ENCODE data around the gene EFHD2.

DNA sequence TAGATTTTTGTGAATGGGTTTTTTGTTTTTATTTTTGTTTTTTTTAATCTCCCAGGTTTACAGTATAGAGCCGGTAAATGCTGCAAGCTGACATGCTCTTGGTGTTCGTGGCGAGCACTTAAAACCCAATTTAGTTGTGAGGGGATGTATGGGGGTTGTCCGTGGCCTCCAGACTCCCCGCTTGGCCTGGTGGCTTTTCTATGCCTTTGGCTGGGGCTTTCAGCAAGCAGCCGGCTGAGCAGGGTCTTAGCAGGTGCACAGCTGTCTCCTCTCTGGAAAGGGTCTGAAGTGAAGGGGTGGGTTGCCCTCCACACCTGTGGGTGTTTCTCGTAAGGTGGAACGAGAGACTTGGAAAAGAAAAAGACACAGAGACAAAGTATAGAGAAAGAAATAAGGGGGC lies 31.0 kb upstream of the EFHD2 start:
- TF ChIP-seq, protein P1, sequence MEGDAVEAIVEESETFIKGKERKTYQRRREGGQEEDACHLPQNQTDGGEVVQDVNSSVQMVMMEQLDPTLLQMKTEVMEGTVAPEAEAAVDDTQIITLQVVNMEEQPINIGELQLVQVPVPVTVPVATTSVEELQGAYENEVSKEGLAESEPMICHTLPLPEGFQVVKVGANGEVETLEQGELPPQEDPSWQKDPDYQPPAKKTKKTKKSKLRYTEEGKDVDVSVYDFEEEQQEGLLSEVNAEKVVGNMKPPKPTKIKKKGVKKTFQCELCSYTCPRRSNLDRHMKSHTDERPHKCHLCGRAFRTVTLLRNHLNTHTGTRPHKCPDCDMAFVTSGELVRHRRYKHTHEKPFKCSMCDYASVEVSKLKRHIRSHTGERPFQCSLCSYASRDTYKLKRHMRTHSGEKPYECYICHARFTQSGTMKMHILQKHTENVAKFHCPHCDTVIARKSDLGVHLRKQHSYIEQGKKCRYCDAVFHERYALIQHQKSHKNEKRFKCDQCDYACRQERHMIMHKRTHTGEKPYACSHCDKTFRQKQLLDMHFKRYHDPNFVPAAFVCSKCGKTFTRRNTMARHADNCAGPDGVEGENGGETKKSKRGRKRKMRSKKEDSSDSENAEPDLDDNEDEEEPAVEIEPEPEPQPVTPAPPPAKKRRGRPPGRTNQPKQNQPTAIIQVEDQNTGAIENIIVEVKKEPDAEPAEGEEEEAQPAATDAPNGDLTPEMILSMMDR (IDR thresholded peaks at IDR 0.05 in 2 of 3, conservative IDR thresholded peaks at IDR 0.05 in 1 of 3; ENCODE audit: borderline replicate concordance in 1 of 3, insufficient read depth in 1 of 3, low read depth in 2 of 3, low read length in 2 of 3), result no peak
- TF ChIP-seq POLR2AphosphoS5 (IDR thresholded peaks at IDR 0.05; ENCODE audit: low read depth, low read length) (no peak), SP1 (IDR thresholded peaks at IDR 0.05; ENCODE audit: low read depth) (no peak), POLR2A (IDR thresholded peaks at IDR 0.05; ENCODE audit: borderline replicate concordance, extremely low read depth, insufficient read depth, insufficient read length) (no peak)
- TF ChIP-seq, protein P2, sequence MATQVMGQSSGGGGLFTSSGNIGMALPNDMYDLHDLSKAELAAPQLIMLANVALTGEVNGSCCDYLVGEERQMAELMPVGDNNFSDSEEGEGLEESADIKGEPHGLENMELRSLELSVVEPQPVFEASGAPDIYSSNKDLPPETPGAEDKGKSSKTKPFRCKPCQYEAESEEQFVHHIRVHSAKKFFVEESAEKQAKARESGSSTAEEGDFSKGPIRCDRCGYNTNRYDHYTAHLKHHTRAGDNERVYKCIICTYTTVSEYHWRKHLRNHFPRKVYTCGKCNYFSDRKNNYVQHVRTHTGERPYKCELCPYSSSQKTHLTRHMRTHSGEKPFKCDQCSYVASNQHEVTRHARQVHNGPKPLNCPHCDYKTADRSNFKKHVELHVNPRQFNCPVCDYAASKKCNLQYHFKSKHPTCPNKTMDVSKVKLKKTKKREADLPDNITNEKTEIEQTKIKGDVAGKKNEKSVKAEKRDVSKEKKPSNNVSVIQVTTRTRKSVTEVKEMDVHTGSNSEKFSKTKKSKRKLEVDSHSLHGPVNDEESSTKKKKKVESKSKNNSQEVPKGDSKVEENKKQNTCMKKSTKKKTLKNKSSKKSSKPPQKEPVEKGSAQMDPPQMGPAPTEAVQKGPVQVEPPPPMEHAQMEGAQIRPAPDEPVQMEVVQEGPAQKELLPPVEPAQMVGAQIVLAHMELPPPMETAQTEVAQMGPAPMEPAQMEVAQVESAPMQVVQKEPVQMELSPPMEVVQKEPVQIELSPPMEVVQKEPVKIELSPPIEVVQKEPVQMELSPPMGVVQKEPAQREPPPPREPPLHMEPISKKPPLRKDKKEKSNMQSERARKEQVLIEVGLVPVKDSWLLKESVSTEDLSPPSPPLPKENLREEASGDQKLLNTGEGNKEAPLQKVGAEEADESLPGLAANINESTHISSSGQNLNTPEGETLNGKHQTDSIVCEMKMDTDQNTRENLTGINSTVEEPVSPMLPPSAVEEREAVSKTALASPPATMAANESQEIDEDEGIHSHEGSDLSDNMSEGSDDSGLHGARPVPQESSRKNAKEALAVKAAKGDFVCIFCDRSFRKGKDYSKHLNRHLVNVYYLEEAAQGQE (IDR thresholded peaks at IDR 0.05; ENCODE audit: low read depth), result no peak
- TF ChIP-seq, protein P3, sequence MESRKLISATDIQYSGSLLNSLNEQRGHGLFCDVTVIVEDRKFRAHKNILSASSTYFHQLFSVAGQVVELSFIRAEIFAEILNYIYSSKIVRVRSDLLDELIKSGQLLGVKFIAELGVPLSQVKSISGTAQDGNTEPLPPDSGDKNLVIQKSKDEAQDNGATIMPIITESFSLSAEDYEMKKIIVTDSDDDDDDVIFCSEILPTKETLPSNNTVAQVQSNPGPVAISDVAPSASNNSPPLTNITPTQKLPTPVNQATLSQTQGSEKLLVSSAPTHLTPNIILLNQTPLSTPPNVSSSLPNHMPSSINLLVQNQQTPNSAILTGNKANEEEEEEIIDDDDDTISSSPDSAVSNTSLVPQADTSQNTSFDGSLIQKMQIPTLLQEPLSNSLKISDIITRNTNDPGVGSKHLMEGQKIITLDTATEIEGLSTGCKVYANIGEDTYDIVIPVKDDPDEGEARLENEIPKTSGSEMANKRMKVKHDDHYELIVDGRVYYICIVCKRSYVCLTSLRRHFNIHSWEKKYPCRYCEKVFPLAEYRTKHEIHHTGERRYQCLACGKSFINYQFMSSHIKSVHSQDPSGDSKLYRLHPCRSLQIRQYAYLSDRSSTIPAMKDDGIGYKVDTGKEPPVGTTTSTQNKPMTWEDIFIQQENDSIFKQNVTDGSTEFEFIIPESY (IDR thresholded peaks at IDR 0.05; ENCODE audit: extremely low read depth, insufficient replicate concordance, low read length), result no peak

Measured in HCT116 (cell line).